Skin of body (tissue), 2 donors: Measurements from ENCODE around the gene UVRAG. TPM values are rescaled to one million over a fixed set of nuclear protein-coding genes. Genes with fewer than 3 reads are reported as not detected.
A peak's percentile ranks its signal among the peaks of the same experiment; 100 is the strongest.
"Not testable (repeated sequence)": the region's sequence is repeated elsewhere in the genome, so short reads cannot be mapped to it uniquely, and the experiment has no call there.

Source experiments
- DNase-seq: peaks from one replicate; lab custom pipeline; 2025; lab: John Stamatoyannopoulos, UW
- total RNA-seq: library from RNA; depleted of rRNA; stranded (reverse); fragments of >200 nt; gene quantifications from one replicate; pipeline ENCODE4 v1.2.3, GENCODE V29; 2014

The UVRAG gene
- total RNA-seq, 1 donor from 2014 or later = 28.5 TPM

DNA sequence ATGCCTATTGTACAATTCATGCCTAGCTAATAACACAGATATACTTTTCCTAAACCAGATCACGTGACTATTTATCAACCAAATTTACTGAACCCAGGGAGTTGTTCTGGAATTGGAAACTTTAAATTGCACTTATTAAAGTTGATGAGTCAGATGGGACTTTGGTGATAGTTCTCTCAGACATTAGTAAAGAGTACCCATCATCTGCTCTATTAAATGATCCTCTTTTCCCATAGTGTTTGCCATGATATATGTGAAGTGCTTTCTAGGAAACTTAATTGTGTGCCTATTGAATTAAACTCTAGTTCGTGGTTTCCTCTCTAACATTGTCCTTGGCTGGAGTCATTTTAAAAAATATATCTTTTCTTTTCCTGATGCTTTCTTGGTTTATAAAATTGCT lies 99.0 kb downstream of the UVRAG start:
- DNase-seq = no peak

DNA sequence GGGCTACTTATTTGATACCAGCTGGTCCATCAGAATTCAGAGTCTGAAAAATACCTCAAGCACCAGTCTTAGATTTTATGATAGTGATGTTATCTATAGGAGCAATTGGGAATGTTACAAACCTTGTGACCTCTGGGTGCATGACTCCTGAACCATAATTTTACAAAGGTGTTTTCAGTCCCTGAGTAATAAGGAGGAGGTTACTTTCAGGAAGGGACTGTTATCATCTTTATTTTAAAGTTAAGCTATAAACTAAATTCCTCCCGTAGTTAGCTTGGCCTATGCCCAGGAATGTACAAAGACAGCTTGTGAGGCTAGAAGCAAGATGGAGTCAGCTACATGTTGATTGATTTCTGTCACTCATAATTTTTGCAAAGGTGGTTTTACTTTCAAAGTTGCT lies 101.9 kb downstream of the UVRAG start:
- DNase-seq = no peak

DNA sequence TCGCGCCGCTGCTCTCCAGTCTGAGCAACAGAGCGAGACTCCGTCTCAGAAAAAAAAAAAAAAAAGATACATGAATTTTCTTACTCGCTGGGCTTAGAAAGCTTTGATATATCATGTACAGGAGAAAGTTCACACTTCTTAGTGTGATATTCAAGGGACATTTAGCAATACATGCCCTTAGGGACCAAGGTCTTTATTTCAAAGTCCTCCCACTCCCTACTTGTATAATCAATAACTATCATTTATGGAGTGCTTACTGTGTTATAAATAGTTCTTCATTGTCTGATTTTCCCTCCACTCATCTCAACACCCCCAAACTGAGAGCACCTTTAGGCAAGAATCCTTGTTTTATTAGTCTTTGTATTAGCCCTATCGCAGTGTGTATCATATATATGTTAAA lies 103.3 kb downstream of the UVRAG start:
- DNase-seq = no peak

DNA sequence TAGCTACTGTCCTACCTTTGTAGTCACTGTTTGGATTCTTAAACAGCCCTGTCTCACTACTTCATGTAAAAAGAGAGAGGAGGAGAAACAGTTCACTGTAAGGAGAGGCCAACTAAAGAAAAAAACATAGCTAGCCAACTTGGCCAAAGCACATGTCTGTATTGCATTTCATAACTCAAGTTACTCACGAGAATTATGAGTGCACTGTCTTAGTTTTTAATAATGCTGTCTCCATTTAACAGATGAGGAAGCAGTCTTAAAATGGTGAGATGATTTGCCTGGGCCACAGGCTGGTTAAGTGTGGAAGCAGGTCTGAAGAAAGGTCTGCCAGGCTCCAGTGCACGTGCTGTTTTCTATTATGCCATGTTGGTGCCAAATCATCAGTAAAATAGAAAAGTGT lies 104.5 kb downstream of the UVRAG start:
- DNase-seq = peak; percentile 75

DNA sequence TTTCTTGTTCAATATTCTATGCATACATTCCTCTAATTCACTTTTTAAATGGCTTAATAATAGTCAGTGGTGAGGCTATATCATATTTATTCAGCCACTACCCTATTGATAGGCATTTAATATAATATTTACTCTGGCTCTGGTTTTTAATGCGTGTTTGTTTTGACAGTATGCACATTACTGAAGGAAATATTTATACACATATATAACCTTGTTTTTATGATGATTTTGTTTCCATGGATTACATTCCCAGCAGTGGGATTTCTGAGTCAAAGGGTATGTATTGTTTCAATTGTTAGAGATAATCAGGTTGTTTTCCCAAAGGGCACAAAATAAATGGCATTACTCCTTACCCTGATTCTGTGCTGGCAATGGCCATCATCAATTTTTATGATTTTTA lies 105.8 kb downstream of the UVRAG start:
- DNase-seq = peak; percentile 17

DNA sequence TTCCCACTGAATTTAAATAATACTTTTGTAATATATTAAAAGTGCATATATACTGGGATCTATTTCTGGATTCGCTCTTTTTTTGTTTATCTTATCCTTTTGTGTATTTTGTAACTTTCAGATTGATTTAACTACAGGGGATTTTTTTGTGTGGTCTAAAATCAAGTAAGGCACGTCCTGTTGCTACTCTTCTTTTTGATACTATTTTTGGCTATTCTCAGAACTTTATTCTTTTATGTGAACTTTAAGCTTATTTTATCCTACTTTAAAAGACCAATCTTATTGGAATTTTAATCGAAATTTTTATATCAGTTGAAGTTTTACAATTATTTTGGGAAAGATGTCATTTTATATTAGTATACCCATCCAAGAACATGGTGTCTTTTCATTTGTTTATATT lies 106.8 kb downstream of the UVRAG start:
- no peak for DNase-seq

DNA sequence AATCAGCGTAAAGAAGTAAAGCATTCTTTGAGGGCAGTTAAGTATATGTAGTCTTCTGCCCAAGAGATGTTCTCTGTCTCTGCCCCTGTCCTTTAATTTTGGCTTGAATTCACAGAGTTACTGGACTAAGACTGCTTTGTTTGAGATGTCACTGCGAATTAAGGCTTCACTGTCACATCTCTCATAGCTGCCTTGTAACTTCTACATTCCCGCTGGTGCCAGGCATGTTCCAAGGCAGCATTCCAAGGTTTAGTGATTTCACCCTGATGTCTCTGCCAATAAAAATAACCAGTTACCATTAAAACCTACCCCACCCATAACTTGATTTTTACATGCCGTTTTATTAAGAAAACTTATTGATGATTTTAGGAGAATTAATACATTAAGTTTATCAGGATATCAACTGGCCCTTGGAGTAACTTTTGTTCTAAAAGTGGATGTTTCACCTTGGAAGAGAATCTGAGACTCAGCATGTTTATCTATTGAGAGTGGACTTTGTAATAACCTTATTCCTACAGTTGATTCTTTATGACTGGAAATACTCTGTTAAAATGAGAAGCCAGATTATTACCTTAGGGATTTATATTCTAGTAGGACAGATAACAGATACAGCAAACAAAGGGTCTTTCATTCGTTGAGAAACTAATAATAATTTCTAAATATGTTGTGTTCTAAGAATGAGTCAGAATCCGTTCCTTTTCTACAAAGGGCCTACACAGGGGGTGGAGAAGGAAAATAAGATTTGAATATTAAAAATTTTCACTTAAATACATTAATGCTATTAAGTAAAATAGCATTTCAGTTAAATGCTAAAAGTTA lies 110.2 kb downstream of the UVRAG start:
- no peak for DNase-seq

DNA sequence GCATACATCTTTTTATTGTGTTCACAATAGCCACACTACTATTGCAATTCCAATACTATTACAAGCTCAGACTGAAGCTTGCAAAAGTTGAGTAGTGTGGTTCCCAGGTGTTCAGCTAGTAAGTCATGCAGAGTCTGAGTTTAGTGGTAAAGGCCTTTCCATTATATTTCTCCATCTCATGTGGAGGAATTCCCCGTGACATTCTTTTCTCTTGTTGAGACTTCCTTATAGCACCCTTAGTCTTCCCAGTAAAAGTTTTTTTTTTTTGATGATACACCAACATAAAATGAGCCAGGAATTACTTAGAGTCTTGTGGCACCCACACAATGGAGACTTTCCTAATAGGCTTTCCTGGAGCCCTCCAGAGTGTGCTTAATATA lies 110.8 kb downstream of the UVRAG start:
- DNase-seq = no peak

DNA sequence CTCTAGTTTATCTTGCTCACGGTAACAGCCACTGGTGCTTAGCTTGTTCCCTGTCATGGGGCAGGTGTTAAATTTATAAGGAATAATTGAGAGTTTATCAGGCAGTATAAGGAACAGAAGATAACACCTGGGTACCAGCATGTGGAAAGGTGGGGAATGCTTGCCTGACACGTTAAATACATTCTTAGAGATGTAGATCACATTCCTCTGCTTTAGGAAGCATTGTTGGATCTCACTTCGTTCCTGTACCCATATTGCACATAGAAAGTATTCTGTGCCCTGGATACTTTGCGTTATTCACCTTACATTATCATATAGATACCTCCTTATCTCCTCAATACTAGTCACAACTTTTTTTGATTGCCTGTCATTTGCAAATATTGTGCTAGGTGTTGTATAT lies 114.7 kb downstream of the UVRAG start:
- DNase-seq = no peak

DNA sequence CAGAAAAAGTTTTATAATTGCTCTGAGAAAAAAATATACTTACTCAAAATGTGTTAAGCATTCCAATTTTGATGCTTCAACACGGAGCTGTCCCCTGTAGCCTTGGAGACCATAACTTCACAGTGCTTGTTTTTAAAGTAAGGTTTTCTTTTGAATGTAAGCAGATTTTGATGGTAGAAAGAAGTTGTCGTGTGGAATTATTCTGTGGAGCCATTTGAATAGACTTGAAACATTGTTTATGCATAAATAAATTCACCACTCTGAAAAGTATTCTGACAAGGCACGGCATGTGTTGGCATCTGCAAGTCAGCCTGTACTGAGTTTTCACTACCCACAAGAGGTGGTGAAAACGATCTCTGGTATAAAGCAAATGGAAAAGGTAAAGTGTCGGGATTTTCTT lies 115.5 kb downstream of the UVRAG start:
- DNase-seq = peak; percentile 8

DNA sequence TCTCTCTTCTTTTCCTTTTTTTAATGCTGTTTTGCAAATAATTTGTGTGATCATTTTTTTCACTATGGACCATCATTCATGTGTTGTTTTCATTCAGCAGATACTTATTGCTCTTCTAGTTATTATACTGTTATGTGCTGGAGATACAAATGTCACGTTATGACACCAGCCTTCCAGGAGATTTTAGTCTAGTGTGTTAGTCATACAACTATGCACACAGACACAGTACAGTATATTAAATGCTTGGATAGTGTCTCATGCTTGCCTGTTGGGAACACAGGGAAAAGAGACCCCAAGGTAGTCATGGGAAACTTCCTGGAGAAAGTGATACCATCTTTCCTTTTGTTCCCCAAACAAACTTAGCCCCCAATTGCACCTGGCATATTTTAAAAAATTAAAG lies 116.1 kb downstream of the UVRAG start:
- no peak for DNase-seq

DNA sequence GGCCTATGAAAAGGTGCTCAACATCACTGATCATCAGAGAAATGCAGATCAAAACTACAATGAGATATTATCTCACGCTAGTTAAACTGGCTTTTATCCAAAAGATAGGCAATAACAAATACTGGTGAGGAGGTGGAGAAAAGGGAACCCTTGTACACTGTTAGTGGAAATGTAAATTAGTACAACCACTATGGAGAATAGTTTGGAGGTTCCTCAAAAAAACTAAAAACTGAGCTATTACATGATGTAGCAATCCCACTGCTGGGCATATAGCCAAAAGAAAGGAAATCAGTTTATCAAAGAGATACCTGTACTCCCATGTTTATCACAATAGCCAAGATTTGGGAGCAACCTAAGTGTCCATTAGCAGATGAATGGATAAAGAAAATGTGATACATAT lies 118.7 kb downstream of the UVRAG start:
- not testable (repeated sequence) for DNase-seq

DNA sequence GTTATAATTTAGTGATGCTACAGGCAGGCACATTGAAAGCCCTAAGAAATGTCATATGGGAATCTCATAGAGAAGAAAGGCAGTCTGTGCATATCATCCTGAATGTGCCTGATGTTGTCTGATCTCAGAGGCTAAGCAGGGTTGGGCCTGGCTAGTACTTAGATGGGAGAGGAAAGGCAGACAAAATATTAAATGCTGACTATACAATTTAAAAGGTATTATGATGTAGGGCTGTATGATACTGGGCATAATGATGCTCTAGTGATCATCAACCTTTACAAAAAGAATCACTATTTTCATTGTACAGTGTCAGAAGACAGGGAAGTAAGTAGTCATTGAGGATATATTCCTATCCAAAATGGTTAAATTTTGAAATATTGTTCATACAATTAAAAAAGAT lies 119.8 kb downstream of the UVRAG start:
- no peak for DNase-seq

DNA sequence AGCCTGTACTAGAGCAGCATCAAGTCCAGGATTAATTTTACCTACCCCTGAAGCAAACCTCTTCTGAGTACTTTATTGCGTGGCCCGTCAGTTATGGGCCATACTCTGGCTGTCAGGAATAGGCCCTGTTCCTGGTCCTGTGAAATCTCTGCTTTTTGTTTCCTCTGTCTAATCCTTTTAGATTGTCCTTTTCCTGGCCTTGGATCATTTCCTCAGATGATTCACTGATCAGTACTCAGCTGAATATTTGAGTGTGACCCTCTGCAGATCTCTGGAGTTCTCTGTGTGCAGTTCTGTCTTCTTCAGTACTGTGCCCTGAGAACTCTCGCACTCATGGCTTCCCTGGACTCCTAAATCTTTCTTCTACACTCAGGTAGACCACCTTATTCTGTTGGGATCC lies 123.5 kb downstream of the UVRAG start:
- no peak for DNase-seq

DNA sequence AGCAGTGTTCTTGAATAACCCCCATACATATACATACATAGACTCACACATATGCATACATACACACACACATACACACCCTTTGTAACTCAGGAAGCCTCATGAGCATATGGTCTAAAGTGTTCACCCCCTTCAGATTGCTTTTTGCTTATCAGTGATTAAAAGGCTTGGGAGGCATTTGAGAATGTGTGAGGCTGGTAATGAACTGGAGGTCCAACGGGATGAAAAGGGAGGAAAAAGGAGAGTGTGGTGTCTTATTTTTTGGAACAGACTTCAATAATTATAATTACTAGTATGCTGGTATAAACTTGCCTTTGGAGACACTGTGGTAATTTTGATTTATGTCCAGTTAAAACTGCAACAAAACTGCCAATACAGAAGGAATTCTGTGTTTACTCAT lies 124.5 kb downstream of the UVRAG start:
- DNase-seq = no peak

DNA sequence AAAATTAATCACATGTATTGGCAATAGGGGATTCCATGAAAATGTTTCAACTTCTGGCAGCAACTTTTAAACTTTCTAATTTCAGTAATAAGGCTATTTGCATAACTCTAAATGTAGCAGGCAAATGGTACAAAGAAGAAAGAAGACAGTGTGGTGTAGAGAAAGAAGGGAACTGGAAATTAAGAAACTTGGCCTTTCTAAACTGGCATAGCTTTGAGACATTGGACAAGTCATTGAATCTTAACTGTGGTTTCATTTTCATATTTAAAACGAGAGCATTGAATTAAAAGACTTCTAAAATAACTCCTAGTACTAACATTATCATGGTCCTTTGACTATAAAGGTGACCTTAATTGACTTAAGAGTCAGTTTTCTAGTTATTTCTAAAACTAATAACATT lies 125.0 kb downstream of the UVRAG start:
- DNase-seq = no peak

DNA sequence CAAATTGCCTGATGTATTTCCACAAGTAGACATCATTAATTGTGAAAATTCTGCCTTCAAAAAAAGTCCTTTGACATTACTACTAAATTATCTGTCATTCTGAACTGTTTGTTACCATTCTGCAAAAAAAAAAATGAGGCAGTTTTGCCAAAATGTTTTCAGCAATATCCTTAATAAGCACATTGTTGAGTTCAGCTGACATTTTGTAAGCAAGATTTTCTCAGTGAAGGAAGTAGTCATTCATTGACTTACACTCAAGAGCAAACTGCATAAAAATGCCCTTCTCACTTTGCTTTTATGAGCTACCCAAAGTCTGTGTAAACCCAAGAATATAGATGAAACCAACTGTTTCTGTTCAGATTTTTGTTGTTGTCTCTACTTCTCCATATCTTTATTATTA lies 125.9 kb downstream of the UVRAG start:
- DNase-seq = no peak

DNA sequence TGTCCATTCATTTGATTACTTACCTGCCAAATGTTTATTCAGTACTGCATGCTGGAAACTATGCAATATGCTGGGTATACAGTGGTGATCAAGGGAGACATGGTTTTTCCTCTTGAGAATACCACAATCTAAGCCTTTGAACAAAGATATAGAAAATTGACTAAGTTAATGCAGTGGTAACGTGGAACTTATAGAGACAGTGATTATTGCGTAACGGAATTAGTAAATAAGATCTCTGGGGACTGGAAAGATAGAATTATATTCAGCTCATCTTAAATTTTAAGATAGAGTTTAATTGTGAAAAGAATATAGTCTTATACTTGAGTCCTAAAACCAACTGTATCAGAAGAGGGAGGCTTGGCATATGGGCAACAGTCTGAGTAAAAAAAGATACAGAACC lies 129.5 kb downstream of the UVRAG start:
- no peak for DNase-seq

DNA sequence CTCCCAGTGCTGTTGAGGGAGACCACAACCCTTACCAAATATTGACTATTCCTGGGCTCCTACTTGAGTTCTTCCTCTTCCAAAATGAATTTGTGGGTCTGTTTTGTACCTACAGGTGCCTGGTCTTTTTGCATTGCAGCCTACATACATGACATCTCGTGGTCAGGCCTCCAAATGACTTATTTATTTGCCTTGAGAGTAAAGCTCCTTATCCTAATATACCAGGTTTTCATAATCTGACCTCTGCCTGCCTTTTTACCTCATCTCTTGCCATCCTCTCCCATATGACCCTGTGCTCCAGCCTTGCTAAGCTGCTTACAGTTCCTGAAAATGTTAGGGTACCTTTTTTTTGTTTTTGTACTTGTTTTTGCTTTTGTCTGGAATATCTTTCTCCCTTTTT lies 130.4 kb downstream of the UVRAG start:
- DNase-seq = no peak

DNA sequence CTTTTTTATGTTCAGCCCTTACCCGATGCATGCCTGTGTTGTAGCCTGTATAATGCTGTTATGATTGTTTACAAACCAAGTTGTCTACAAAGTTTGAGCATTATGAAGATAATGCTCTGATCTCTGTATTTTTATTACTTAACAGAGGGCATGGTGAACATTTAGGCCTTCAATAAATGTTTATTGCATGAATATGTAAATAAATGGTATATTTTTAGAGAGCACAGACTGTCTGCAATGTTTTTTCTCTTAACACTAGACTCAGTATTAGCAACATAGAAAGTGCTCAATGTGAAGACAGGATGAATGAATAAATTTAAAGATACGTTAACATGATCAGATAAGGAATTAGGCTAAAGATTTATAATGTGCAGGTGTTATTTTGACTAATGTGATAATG lies 130.9 kb downstream of the UVRAG start:
- DNase-seq = no peak

DNA sequence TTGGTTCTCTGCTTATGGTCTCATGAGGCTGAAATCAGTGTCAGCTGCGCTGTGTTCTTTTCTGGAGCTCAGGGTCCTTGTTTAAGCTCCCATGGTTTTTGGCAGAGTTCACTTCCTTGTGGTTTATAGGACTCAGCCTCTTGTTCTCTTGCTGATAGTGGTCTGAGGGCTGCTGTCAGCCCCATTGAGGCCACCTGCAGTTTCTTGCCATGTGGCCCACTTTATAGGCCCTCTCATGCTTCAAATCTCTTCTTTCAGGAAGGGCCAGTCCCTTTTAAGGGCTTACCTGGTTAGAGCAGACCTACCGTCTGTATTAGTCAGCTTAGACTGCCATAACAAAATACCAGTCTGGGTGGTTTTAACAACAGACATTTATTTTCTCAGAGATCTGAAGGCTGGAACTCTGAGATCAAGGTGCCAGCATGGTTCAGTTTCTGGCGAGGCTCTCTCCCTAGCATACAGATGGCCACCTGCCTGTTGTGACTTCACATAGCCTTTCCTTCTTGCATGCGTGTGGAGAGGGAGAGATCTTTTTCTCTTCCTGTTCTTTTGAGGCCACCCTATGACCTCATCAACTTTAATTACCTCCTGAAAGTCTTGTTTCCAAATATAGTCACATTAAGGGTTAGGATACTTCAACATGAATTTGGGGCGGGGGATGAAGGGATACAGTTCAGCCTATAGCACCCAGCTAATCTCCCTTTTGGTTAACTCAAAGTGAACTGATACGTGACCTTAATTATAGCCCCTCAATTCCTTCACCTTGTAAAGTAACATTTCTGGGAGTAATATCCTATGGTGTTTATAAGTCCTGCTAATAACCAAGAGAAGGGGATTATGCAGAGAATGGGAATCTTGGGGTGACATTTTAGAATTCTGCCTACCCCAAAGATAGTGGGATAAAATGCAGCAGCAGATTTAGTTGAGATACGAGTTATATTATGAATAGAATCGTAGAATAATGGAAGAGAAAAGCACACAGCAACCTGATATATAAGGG lies 131.8 kb downstream of the UVRAG start:
- peak; percentile 17 for DNase-seq

DNA sequence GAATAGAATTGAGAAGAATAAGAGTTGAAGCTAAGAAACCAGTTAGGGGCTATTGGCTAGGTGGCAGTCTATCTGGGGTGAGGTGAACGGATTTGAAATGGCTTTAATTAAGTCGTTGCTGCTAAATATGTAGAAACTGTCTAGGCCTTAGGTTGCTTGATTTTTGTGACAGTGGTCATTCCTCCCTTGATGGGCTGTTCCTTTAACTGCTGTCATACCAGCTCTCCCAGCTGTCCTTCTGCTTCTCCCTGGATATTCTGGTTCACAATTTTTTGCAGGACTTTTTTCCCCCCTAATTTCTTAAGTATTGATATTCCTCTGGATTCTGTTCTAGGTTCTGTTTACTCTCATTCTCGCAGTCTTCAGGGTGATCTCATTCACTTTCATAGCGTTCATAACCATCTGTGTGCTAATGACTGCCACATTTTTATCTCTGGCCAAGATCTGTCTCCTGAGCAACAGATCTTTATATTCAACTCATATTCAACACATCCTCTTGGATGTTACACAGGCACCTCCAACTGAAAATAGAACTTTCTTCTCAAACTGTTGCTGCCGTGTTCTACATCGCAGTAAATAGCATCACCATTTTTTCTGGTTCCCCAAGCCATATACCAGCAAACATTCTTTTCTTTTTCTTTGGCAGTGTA lies 134.1 kb downstream of the UVRAG start:
- peak; percentile 80 for DNase-seq
